Measurements from ENCODE around the gene DCC. TPM values are rescaled to one million over a fixed set of nuclear protein-coding genes. Genes with fewer than 3 reads are reported as not detected.

The DCC gene
- total and polyA plus RNA-seq, 12 donors: under 0.01 to 0.89 (median 0.09) TPM; not detected in 8

- 49 to 54% methylated on average over 1 of the region's 1 CpG for WGBS, 2 donors
- no peaks in the 10 kb centered on the region for H3K36me3 ChIP-seq
- ATAC-seq: no peak
These were observed 473.8 kb downstream of the DCC start for GRCh38 chr18:52813635-52814416.

DNA sequence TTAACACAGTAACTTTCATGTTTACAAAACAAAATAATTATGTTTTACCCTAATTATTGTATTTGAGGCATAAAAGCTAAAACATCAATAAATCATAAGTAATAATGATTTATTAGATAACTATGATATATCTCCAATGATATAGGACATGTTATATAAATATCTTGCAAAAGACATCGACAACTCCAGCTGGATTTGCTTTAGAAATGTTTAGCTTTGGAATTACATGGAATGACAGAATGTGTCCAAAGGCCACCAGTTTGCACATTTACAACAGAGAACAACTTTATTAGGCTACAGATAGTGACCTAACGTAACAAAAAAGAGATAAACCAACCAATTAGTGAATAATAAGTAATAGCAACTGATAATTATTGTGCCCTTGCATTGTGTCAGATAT, 475.7 kb downstream of the DCC start:
- Histone ChIP-seq H3K4me3 (no peak overlapping the region), H3K9me3 (no peaks in the 10 kb centered on the region), H3K36me3 (no peaks in the 10 kb centered on the region), H3K4me1 (no peaks in the 10 kb centered on the region), H3K27me3 (no peaks in the 10 kb centered on the region), H3K27ac (no peak overlapping the region)
- no peak for TF ChIP-seq CTCF (IDR thresholded peaks at IDR 0.05)
- WGBS, 2 donors: 70 to 82% methylated on average over 2 of the region's 2 CpGs
- intact Hi-C loops (cut with DNase I): no loop called here
- no peak for ATAC-seq
- no peak for DNase-seq

More at GRCh38 chr18:52813635-52814416, 473.8 kb downstream of the DCC start:
- no peak overlapping the region for H3K27ac ChIP-seq
- no peak for TF ChIP-seq CTCF (IDR thresholded peaks at IDR 0.05)
- H3K27me3 ChIP-seq: no peaks in the 10 kb centered on the region
- H3K4me3 ChIP-seq: no peak overlapping the region
- no peak for DNase-seq
- intact Hi-C loops (cut with DNase I): no loop called here
- H3K4me1 ChIP-seq: no peaks in the 10 kb centered on the region
- H3K9me3 ChIP-seq: peaks cover 0 to 7% (median 0%) of the 10 kb centered on the region in 11 donors

- Histone ChIP-seq H3K27ac (no peak overlapping the region), H3K4me1 (no peaks in the 10 kb centered on the region), H3K9me3 (no peaks in the 10 kb centered on the region), H3K4me3 (no peak overlapping the region), H3K36me3 (no peaks in the 10 kb centered on the region), H3K27me3 (no peaks in the 10 kb centered on the region)
- TF ChIP-seq CTCF (IDR thresholded peaks at IDR 0.05): no peak
- no peak for ATAC-seq
- 50 to 60% methylated on average over 4 of the region's 4 CpGs for WGBS, 2 donors
- no peak for DNase-seq
- intact Hi-C loops (cut with DNase I): no loop called here
These were observed 476.1 kb downstream of the DCC start for GRCh38 chr18:52816121-52816520.

DNA sequence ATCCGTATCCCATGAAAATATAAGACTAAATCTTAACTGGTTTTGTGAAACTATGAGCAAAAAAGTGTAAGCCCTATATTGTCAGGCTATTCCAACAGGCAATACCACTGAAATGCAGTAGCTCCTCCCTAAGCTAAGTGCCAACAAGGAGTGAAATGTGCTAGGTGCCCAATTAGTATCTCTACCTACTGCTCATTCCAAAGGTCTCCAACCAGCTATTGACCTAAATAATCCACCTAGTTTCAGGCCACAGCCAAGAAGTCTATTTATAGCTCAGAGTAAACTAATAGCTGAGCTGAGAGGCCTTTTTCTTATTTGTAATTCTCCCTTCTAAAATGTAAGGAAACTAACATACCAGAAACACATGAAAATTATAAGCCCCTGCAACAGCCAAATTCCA, 482.2 kb downstream of the DCC start:
- 92 to 95% methylated on average over 1 of the region's 1 CpG for WGBS, 2 donors
- ATAC-seq (no peak), DNase-seq (no peak)
- Histone ChIP-seq H3K4me1 (no peaks in the 10 kb centered on the region), H3K27ac (no peak overlapping the region), H3K36me3 (no peaks in the 10 kb centered on the region), H3K4me3 (no peak overlapping the region), H3K27me3 (no peaks in the 10 kb centered on the region), H3K9me3 (no peaks in the 10 kb centered on the region)
- TF ChIP-seq CTCF (IDR thresholded peaks at IDR 0.05): no peak
- intact Hi-C loops (cut with DNase I): no loop called here
